M059J (cell line): ENCODE data around the gene MS4A12. TPM values are rescaled to one million over a fixed set of nuclear protein-coding genes. Genes with fewer than 3 reads are reported as not detected.
"Not testable (repeated sequence)": the region's sequence is repeated elsewhere in the genome, so short reads cannot be mapped to it uniquely, and the experiment has no call there.

Experiments
- DNase-seq: peaks from one replicate; pipeline ENCODE4 v3.0.0-alpha.2; 2012; ENCODE audit warnings: low read depth
- total RNA-seq: library from RNA; depleted of rRNA; stranded (reverse); fragments of >200 nt; shearing (Covaris generic); gene quantifications from 2 replicates; pipeline ENCODE4 v1.2.3, GENCODE V29; 2014; rRNA removed

The MS4A12 gene
- 0.27 TPM in 1 of 2 replicates, not detected in the other for total RNA-seq

GRCh38 chr11:60492488-60493009, at the start of gene MS4A12:
MS4A12 (plus strand) TSS chr11:60492778; CDS start chr11:60497319, 4,541 bp downstream.
- no peak for DNase-seq

GRCh38 chr11:60447070-60447469, 45.5 kb upstream of the MS4A12 start:
- no peak for DNase-seq

GRCh38 chr11:60447846-60448245, 44.7 kb upstream of the MS4A12 start:
- no peak for DNase-seq

- DNase-seq: not testable (repeated sequence)
Measured at GRCh38 chr11:60451185-60451584, 41.4 kb upstream of the MS4A12 start.

GRCh38 chr11:60454212-60454611, 38.4 kb upstream of the MS4A12 start:
- no peak for DNase-seq

GRCh38 chr11:60455531-60456042, 37.0 kb upstream of the MS4A12 start, which contains the start of gene MS4A1:
MS4A1 (plus strand) TSS chr11:60455847; CDS start chr11:60462375, 6,528 bp downstream.
- DNase-seq: no peak

- DNase-seq: no peak
Measured at GRCh38 chr11:60457576-60457975, 35.0 kb upstream of the MS4A12 start.

- no peak for DNase-seq
Measured at GRCh38 chr11:60459345-60459744, 33.2 kb upstream of the MS4A12 start.

GRCh38 chr11:60468829-60469228, 23.7 kb upstream of the MS4A12 start:
- no peak for DNase-seq

- no peak for DNase-seq
Measured at GRCh38 chr11:60469723-60470122, 22.9 kb upstream of the MS4A12 start.

- DNase-seq: no peak
Measured at GRCh38 chr11:60477035-60477445, 15.5 kb upstream of the MS4A12 start.

GRCh38 chr11:60482361-60482760, 10.2 kb upstream of the MS4A12 start:
- no peak for DNase-seq

- DNase-seq: peak; percentile 29
Measured at GRCh38 chr11:60485987-60486386, 6.6 kb upstream of the MS4A12 start.

- DNase-seq: no peak
Measured at GRCh38 chr11:60493454-60493853, 876 bp downstream of the MS4A12 start.

- no peak for DNase-seq
Measured at GRCh38 chr11:60498399-60498798, 5.8 kb downstream of the MS4A12 start.

GRCh38 chr11:60498853-60499252, 6.3 kb downstream of the MS4A12 start:
- peak; percentile 60 for DNase-seq

- peak; percentile 30 for DNase-seq
Measured at GRCh38 chr11:60500276-60500910, 7.8 kb downstream of the MS4A12 start.

GRCh38 chr11:60502221-60502775, 9.7 kb downstream of the MS4A12 start:
- no peak for DNase-seq

- DNase-seq: peak; percentile 12
Measured at GRCh38 chr11:60504219-60504905, 11.8 kb downstream of the MS4A12 start.

GRCh38 chr11:60509609-60510008, 17.0 kb downstream of the MS4A12 start:
- DNase-seq: not testable (repeated sequence)

GRCh38 chr11:60510209-60510608, 17.6 kb downstream of the MS4A12 start:
- DNase-seq: not testable (repeated sequence)

GRCh38 chr11:60511393-60511792, 18.8 kb downstream of the MS4A12 start:
- DNase-seq: no peak
